Panc1 (cell line): ENCODE measurements around the gene SYNRG. TPM values are rescaled to one million over a fixed set of nuclear protein-coding genes. Genes with fewer than 3 reads are reported as not detected.

Experiments
- ATAC-seq: fragments of 200-7000 bp; cut with Tn5 transposase; 2 replicates; pipeline ENCODE4 v1.9.1; 2020; ENCODE audit warnings: mild to moderate bottlenecking, moderate library complexity
- BruUV-seq: library from RNA; stranded (reverse); fragments of 400-500 nt; replicated peaks from 2 replicates; lab custom pipeline; 2021; lab: Mats Ljungman, UMichigan
- CTCF ChIA-PET: fragments of 300-600 bp; sonication (Branson Sonifier 250); formaldehyde crosslinking; loops from one replicate; lab custom pipeline; 2022; ENCODE audit warnings: antibody characterized with exemption; lab: Charles Lee
- POLR2A ChIA-PET: fragments of 300-600 bp; sonication (Branson Sonifier 250); formaldehyde crosslinking; loops from one replicate; lab custom pipeline; 2022; ENCODE audit warnings: antibody characterized with exemption; lab: Charles Lee
- DNase-seq: peaks from one replicate; pipeline ENCODE4 v3.0.0-alpha.2; 2010; ENCODE audit warnings: low read depth, low spot score
- H3K27ac ChIP-seq: 2 replicates; pipeline ENCODE4 v1.5.1; 2011; ENCODE audit warnings: mild to moderate bottlenecking, low read length, inconsistent platforms
- H3K27me3 ChIP-seq: fragments of 200-500 bp; sonication (Bioruptor generic); 2 replicates; pipeline ENCODE4 v1.6.0; 2014; ENCODE audit warnings: low read length, inconsistent platforms; ENCODE audit not compliant: control insufficient read depth, insufficient read depth
- H3K36me3 ChIP-seq: fragments of 200-500 bp; sonication (Bioruptor generic); 2 replicates; pipeline ENCODE4 v1.5.1; 2014; ENCODE audit warnings: inconsistent platforms, mild to moderate bottlenecking, low read length, moderate library complexity; ENCODE audit not compliant: control insufficient read depth, insufficient read depth
- H3K4me1 ChIP-seq: 2 replicates; pipeline ENCODE4 v1.5.1; 2011; ENCODE audit warnings: inconsistent platforms, mild to moderate bottlenecking, low read length, moderate library complexity; ENCODE audit not compliant: control insufficient read depth, insufficient read depth
- H3K4me3 ChIP-seq, 2 experiments: 2 replicates each; pipeline ENCODE4 v1.5.1; 2011 to 2012; ENCODE audit warnings: low read depth in 2 of 2, low read length in 2 of 2, mild to moderate bottlenecking in 2 of 2, inconsistent platforms in 1 of 2, moderate library complexity in 1 of 2
- H3K9me3 ChIP-seq: fragments of 200-500 bp; sonication (Bioruptor generic); 2 replicates; pipeline ENCODE4 v1.5.1; 2014; ENCODE audit warnings: low read depth, mild to moderate bottlenecking, inconsistent platforms, low read length, moderate library complexity; ENCODE audit not compliant: control insufficient read depth, insufficient read depth
- CTCF ChIP-seq: fragments of 450-650 bp; IDR thresholded peaks from 2 replicates; pipeline ENCODE4 v1.5.1; 2017; ENCODE audit warnings: mild to moderate bottlenecking
- POLR2AphosphoS5 ChIP-seq: IDR thresholded peaks from 2 replicates; pipeline ENCODE4 v1.6.1; 2012; ENCODE audit warnings: mild to moderate bottlenecking, low read depth, low read length, moderate library complexity
- REST ChIP-seq, 2 experiments: IDR thresholded peaks; 2 replicates each; pipeline ENCODE4 v1.6.1; 2011 to 2012; ENCODE audit warnings: low read depth in 2 of 2, control low read depth in 1 of 2, low read length in 1 of 2, mild to moderate bottlenecking in 1 of 2, moderate library complexity in 1 of 2; ENCODE audit not compliant: insufficient read depth in 1 of 2
- SIN3A ChIP-seq: IDR thresholded peaks from 2 replicates; pipeline ENCODE4 v1.6.1; 2012; ENCODE audit warnings: low read depth, mild to moderate bottlenecking, low read length, moderate library complexity, borderline replicate concordance; ENCODE audit not compliant: insufficient read depth
- TCF7L2 ChIP-seq: IDR thresholded peaks from 2 replicates; pipeline ENCODE4 v1.6.1; 2011; ENCODE audit warnings: mild to moderate bottlenecking, low read depth, low read length, inconsistent platforms
- in situ Hi-C: cut with HindIII; loops from 2 replicates; pipeline ENCODE4 v1.10.0; 2016; ENCODE audit warnings: low sequenced_read_pairs, low pct_unique_long_range_greater_than_20kb
- intact Hi-C: fragments of 100-400 bp; cut with micrococcal nuclease; formaldehyde crosslinking; loops from one replicate; pipeline ENCODE4 v1.10.0; 2022; ENCODE audit not compliant: unreplicated experiment
- total RNA-seq: library from RNA; stranded (reverse); gene quantifications from one replicate; pipeline ENCODE4 v1.2.1, GENCODE V29; 2021; ENCODE audit not compliant: unreplicated experiment

The SYNRG gene
- total RNA-seq, 1 experiment from 2014 or later = 30.8 TPM

GRCh38 chr17:37538981-37539659, 70.1 kb downstream of the SYNRG start:
- TF ChIP-seq SIN3A = no peak
- TF ChIP-seq REST (IDR thresholded peaks at IDR 0.05; ENCODE audit: insufficient read depth in 1 of 2, low read depth in 2 of 2, low read length in 1 of 2) = no peak
- TF ChIP-seq TCF7L2 = no peak
- TF ChIP-seq POLR2AphosphoS5 = no peak
- TF ChIP-seq CTCF = no peak
- no peak overlapping the region for H3K4me3 ChIP-seq
- ATAC-seq (no peak), DNase-seq (no peak)
- no peak overlapping the region for H3K27ac ChIP-seq
- no TSS peak for BruUV-seq
- intact Hi-C loops (no loop called here), in situ Hi-C loops (no loop called here)
- peaks cover 8% of the 10 kb centered on the region; the same call in 1 of the 2 replicates for H3K36me3 ChIP-seq
- no peaks in the 10 kb centered on the region for H3K4me1 ChIP-seq
- no peaks in the 10 kb centered on the region for H3K9me3 ChIP-seq
- POLR2A ChIA-PET = no interaction called here
- CTCF ChIA-PET = no interaction called here
- no peaks in the 10 kb centered on the region for H3K27me3 ChIP-seq

- in situ Hi-C loops (no loop called here), intact Hi-C loops (no loop called here)
- Histone ChIP-seq H3K4me1 (no peaks in the 10 kb centered on the region), H3K4me3 (no peak overlapping the region), H3K27me3 (no peaks in the 10 kb centered on the region), H3K36me3 (peaks cover 8% of the 10 kb centered on the region; the same call in 1 of the 2 replicates), H3K27ac (no peak overlapping the region), H3K9me3 (no peaks in the 10 kb centered on the region)
- ATAC-seq (no peak), DNase-seq (no peak)
- BruUV-seq = no TSS peak
- POLR2A ChIA-PET = interaction anchor here (0.6 kb wide), 1 partner anchor 281 kb away, joined by 5 read pairs; no protein-coding TSS in a partner anchor
- TF ChIP-seq SIN3A = no peak
- TF ChIP-seq TCF7L2 = no peak
- no peak for TF ChIP-seq REST (IDR thresholded peaks at IDR 0.05; ENCODE audit: insufficient read depth in 1 of 2, low read depth in 2 of 2, low read length in 1 of 2)
- no peak for TF ChIP-seq POLR2AphosphoS5
- no peak for TF ChIP-seq CTCF
- CTCF ChIA-PET = no interaction called here
These were observed 73.3 kb downstream of the SYNRG start for GRCh38 chr17:37535906-37536305.
